CD1c-positive myeloid dendritic cell (primary cell): ENCODE results near the gene MBTPS1.

ENCODE experiments used
- DNase-seq: peaks from one replicate; pipeline ENCODE4 v3.0.0-alpha.2; 2016; ENCODE audit errors: extremely low spot score

Gene MBTPS1

GRCh38 chr16:84098939-84099338, 17.8 kb downstream of the MBTPS1 start:
- DNase-seq = no peak

- DNase-seq = no peak
Measured at GRCh38 chr16:84096447-84097005, 20.2 kb downstream of the MBTPS1 start.

GRCh38 chr16:84095466-84095865, 21.3 kb downstream of the MBTPS1 start:
- DNase-seq = no peak

GRCh38 chr16:84093879-84094270, 22.9 kb downstream of the MBTPS1 start:
- DNase-seq = no peak

GRCh38 chr16:84093120-84093878, 23.4 kb downstream of the MBTPS1 start:
- DNase-seq = no peak

GRCh38 chr16:84091460-84091859, 25.3 kb downstream of the MBTPS1 start:
- no peak for DNase-seq

- no peak for DNase-seq
Measured at GRCh38 chr16:84090211-84090610, 26.5 kb downstream of the MBTPS1 start.

GRCh38 chr16:84088695-84089395, 27.9 kb downstream of the MBTPS1 start:
- no peak for DNase-seq

- no peak for DNase-seq
Measured at GRCh38 chr16:84087466-84088151, 29.1 kb downstream of the MBTPS1 start.

GRCh38 chr16:84087001-84087400, 29.7 kb downstream of the MBTPS1 start:
- no peak for DNase-seq

- no peak for DNase-seq
Measured at GRCh38 chr16:84086341-84086740, 30.4 kb downstream of the MBTPS1 start.

- DNase-seq = peak; percentile 72
Measured at GRCh38 chr16:84085773-84086172, 31.0 kb downstream of the MBTPS1 start.

- DNase-seq = no peak
Measured at GRCh38 chr16:84085271-84085667, 31.5 kb downstream of the MBTPS1 start.

- peak; percentile 35 for DNase-seq
Measured at GRCh38 chr16:84084570-84085270, 32.0 kb downstream of the MBTPS1 start.

GRCh38 chr16:84082835-84083569, 33.7 kb downstream of the MBTPS1 start:
- DNase-seq = peak; percentile 60

- no peak for DNase-seq
Measured at GRCh38 chr16:84082110-84082509, 34.6 kb downstream of the MBTPS1 start.

GRCh38 chr16:84081446-84081989, 35.2 kb downstream of the MBTPS1 start:
- no peak for DNase-seq

GRCh38 chr16:84080813-84081212, 35.9 kb downstream of the MBTPS1 start:
- no peak for DNase-seq

GRCh38 chr16:84080378-84080777, 36.4 kb downstream of the MBTPS1 start:
- DNase-seq = no peak

- no peak for DNase-seq
Measured at GRCh38 chr16:84079664-84080063, 37.1 kb downstream of the MBTPS1 start.

- DNase-seq = no peak
Measured at GRCh38 chr16:84075376-84075775, 41.4 kb downstream of the MBTPS1 start.
